GM23338 (cell line): ENCODE measurements around the gene KAZN. TPM values are rescaled to one million over a fixed set of nuclear protein-coding genes. Genes with fewer than 3 reads are reported as not detected.

Experiments used
- ATAC-seq: fragments of 200-7000 bp; cut with Tn5 transposase; 3 replicates; pipeline ENCODE4 v1.9.1; 2020
- DNase-seq: peaks from one replicate; pipeline ENCODE4 v3.0.0-alpha.2; 2015; ENCODE audit warnings: low spot score
- H2AFZ ChIP-seq: fragments of 200-600 bp; sonication (generic); 2 replicates; pipeline ENCODE4 v1.8.0; 2016; ENCODE audit warnings: antibody characterized with exemption, mild to moderate bottlenecking, moderate library complexity
- H3F3A ChIP-seq: fragments of 200-600 bp; sonication (generic); replicated peaks from 2 replicates; pipeline ENCODE4 v1.8.0; 2017; ENCODE audit warnings: antibody characterized with exemption, mixed run types, low read depth
- H3K27ac ChIP-seq: fragments of 200-600 bp; sonication (generic); 2 replicates; pipeline ENCODE4 v1.6.1; 2016; ENCODE audit warnings: low read depth
- H3K27me3 ChIP-seq: fragments of 200-600 bp; sonication (generic); 2 replicates; pipeline ENCODE4 v1.8.0; 2016; ENCODE audit warnings: mild to moderate bottlenecking, mixed run types, moderate library complexity; ENCODE audit not compliant: insufficient read depth
- H3K36me3 ChIP-seq: fragments of 200-600 bp; sonication (generic); 2 replicates; pipeline ENCODE4 v1.8.0; 2016; ENCODE audit warnings: mild to moderate bottlenecking; ENCODE audit not compliant: insufficient read depth
- H3K4me1 ChIP-seq: fragments of 200-600 bp; sonication (generic); 2 replicates; pipeline ENCODE4 v1.8.0; 2016; ENCODE audit warnings: mild to moderate bottlenecking, moderate library complexity; ENCODE audit not compliant: insufficient read depth
- H3K4me2 ChIP-seq: fragments of 200-600 bp; sonication (generic); 2 replicates; pipeline ENCODE4 v1.7.1; 2017; ENCODE audit warnings: mixed run types
- H3K4me3 ChIP-seq: fragments of 200-600 bp; sonication (generic); 2 replicates; pipeline ENCODE4 v1.6.1; 2016; ENCODE audit warnings: mixed run types
- H3K79me2 ChIP-seq: fragments of 200-600 bp; sonication (generic); replicated peaks from 2 replicates; pipeline ENCODE4 v1.8.0; 2017; ENCODE audit warnings: mild to moderate bottlenecking; ENCODE audit not compliant: insufficient read depth
- H3K9me2 ChIP-seq: fragments of 200-600 bp; sonication (generic); 2 replicates; pipeline ENCODE4 v1.8.0; 2017; ENCODE audit not compliant: insufficient read depth
- H4K20me1 ChIP-seq: fragments of 200-600 bp; sonication (generic); replicated peaks from 2 replicates; pipeline ENCODE4 v1.8.0; 2017; ENCODE audit warnings: mild to moderate bottlenecking; ENCODE audit not compliant: insufficient read depth
- H3K27ac Mint-ChIP-seq: 2 replicates; pipeline ENCODE4 v1.8.0; 2020; ENCODE audit warnings: inconsistent platforms, mild to moderate bottlenecking, moderate library complexity, mixed read lengths
- H3K27me3 Mint-ChIP-seq: 3 replicates; pipeline ENCODE4 v1.8.0; 2022; ENCODE audit warnings: low read depth, mild to moderate bottlenecking, moderate library complexity, mixed read lengths, inconsistent platforms; ENCODE audit not compliant: insufficient read depth, poor library complexity
- H3K36me3 Mint-ChIP-seq: 3 replicates; pipeline ENCODE4 v1.8.0; 2021; ENCODE audit warnings: low read depth, mild to moderate bottlenecking, inconsistent platforms, moderate library complexity, mixed read lengths
- H3K4me1 Mint-ChIP-seq: 3 replicates; pipeline ENCODE4 v1.8.0; 2020; ENCODE audit warnings: mild to moderate bottlenecking, inconsistent platforms, mixed read lengths
- H3K4me3 Mint-ChIP-seq: 3 replicates; pipeline ENCODE4 v1.8.0; 2021; ENCODE audit warnings: moderate library complexity, mild to moderate bottlenecking, inconsistent platforms, mixed read lengths
- H3K9me3 Mint-ChIP-seq: 3 replicates; pipeline ENCODE4 v1.8.0; 2020; ENCODE audit warnings: moderate library complexity, mild to moderate bottlenecking, inconsistent platforms, mixed read lengths
- CREB1 ChIP-seq: fragments of 250-450 bp; sonication (Bioruptor Pico); IDR thresholded peaks from 2 replicates; pipeline ENCODE4 v1.5.0; 2020; ENCODE audit warnings: low read depth, mild to moderate bottlenecking, moderate library complexity
- ETS1 ChIP-seq: IDR thresholded peaks from 2 replicates; pipeline ENCODE4 v1.6.1; 2016; ENCODE audit warnings: antibody characterized with exemption
- EZH2 ChIP-seq: fragments of 200-600 bp; sonication (generic); IDR thresholded peaks from one replicate; pipeline ENCODE4 v1.8.0; 2017; ENCODE audit warnings: antibody characterized with exemption, mild to moderate bottlenecking, low read depth; ENCODE audit not compliant: unreplicated experiment
- EZH2phosphoT487 ChIP-seq: fragments of 200-600 bp; sonication (generic); IDR thresholded peaks from one replicate; pipeline ENCODE4 v1.8.1; 2018; ENCODE audit warnings: antibody characterized with exemption; ENCODE audit not compliant: unreplicated experiment
- JUNB ChIP-seq: IDR thresholded peaks from one replicate; pipeline ENCODE4 v1.6.1; 2016; ENCODE audit warnings: antibody characterized with exemption; ENCODE audit not compliant: unreplicated experiment
- NANOG ChIP-seq: IDR thresholded peaks from 2 replicates; pipeline ENCODE4 v1.6.1; 2016; ENCODE audit warnings: antibody characterized with exemption, borderline replicate concordance
- POLR2AphosphoS5 ChIP-seq: IDR thresholded peaks from 2 replicates; pipeline ENCODE4 v1.6.1; 2016; ENCODE audit warnings: antibody characterized with exemption, low read depth
- ZNF114 ChIP-seq: fragments of 250-450 bp; sonication (Bioruptor Pico); IDR thresholded peaks from 2 replicates; pipeline ENCODE4 v1.5.0; 2020; ENCODE audit warnings: mild to moderate bottlenecking, moderate library complexity
- polyA plus RNA-seq: library from polyadenylated mRNA; unstranded; fragments of >200 nt; fragmentation: Nextera tagmentation; extraction: Ambion mirVana; gene quantifications from 2 replicates; pipeline ENCODE4 v1.2.1, GENCODE V29; 2016
- total RNA-seq: library from RNA; depleted of rRNA; stranded (reverse); fragments of >200 nt; shearing (Covaris generic); gene quantifications from 2 replicates; pipeline ENCODE4 v1.2.3, GENCODE V29; 2014
- TF ChIP-seq, protein P1 (sequence below): fragments of 250-450 bp; sonication (Bioruptor Pico); IDR thresholded peaks from 2 replicates; pipeline ENCODE4 v1.5.0; 2020; ENCODE audit warnings: mild to moderate bottlenecking, moderate library complexity
- TF ChIP-seq, protein P2 (sequence below): IDR thresholded peaks from one replicate; pipeline ENCODE4 v1.6.1; 2018; ENCODE audit warnings: antibody characterized with exemption; ENCODE audit not compliant: unreplicated experiment

KAZN gene
- total and polyA plus RNA-seq, 2 experiments from 2014 or later: 9.9 to 15.0 TPM

DNA sequence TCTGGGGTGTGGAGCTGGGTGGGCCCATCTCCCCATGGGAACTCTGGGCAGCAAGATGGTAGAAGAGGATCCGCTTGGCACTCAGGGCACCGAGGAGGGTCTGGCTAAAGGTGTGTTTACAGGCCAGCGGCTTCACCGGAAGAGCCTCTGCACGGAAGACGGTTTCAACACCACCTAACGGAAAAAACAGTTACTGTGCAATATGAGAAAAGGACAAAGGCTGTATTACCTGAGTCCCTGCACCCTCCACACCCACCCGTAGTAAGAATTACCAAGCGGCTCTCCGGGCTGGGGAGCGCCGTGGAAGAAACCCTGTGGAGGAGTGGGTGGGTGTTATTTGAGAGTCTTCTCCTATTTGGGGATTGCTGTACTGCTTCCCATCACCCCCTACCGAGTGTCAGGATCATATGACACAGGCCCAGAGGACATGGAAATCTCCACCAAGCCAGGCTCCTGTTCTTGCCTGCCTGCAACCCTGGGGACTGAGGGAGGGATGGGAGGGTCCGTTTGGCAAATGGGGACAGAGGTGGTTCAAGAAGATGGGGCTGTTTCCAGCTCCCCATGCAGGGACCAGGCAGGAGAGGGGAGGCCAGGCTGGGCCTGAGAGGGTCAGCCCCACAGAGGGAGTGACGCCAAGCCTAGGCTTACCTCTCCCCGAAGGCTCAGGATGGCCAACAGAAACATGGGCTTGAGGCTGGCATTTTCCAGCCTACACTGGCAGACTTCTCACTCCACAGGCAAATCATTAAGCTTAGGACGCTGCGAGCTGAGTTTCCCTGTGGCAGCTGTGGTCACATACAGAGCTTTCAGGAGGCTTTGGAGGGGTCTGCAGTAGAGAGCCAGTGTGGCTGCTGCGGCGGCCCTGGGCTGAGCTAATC, 351.6 kb downstream of the KAZN start:
- Histone ChIP-seq H4K20me1 (peaks cover 4% of the 10 kb centered on the region; the same call in 1 of the 2 replicates), H2AFZ (no peak overlapping the region), H3K4me3 (no peak overlapping the region), H3F3A (no peaks in the 10 kb centered on the region), H3K27ac (no peak overlapping the region), H3K36me3 (no peaks in the 10 kb centered on the region), H3K27me3 (no peaks in the 10 kb centered on the region), H3K4me1 (peaks cover 14% of the 10 kb centered on the region; the same call in 1 of the 2 replicates), H3K9me2 (0 out of 2 replicates have a peak, but pooled peaks cover 3% of the 10 kb centered on the region), H3K4me2 (peak overlapping the region; percentile 32; the same call in 1 of the 2 replicates), H3K79me2 (no peaks in the 10 kb centered on the region)
- Mint-ChIP-seq H3K4me3 (no peak overlapping the region), H3K27ac (peak overlapping the region; percentile 68), H3K9me3 (no peaks in the 10 kb centered on the region; the same call in 2 of the 3 replicates), H3K36me3 (no peaks in the 10 kb centered on the region), H3K4me1 (peaks cover 34% of the 10 kb centered on the region), H3K27me3 (peaks cover 11% of the 10 kb centered on the region)
- ATAC-seq: peak; percentile 62
- no peak for TF ChIP-seq CREB1 (CRISPR knock-in tag)
- no peak for TF ChIP-seq ETS1
- no peak for TF ChIP-seq EZH2
- no peak for TF ChIP-seq JUNB
- DNase-seq: no peak

DNA sequence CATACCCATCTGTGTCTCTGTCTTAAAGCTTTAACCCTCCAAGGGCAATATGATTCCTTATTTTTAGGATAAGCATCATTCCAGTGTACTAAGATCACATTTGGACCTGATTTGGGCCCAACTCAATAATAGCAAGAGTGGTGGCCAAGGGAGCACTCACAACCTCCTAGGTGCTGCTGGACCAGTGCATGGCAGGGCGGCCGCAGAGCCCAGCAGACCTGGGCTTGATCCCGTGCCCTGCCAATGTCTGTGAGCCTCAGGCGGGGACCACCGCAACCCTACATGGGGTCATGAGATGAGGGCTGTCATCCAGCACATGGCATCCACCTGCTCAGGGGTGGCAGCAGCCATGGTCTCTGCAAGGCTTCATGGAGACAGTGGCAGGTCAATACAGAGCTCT, 353.3 kb downstream of the KAZN start:
- Histone ChIP-seq H3K4me2 (no peak overlapping the region), H3K27ac (no peak overlapping the region), H3K4me1 (peaks cover 8% of the 10 kb centered on the region; the same call in 1 of the 2 replicates), H3K27me3 (no peaks in the 10 kb centered on the region), H3K79me2 (no peaks in the 10 kb centered on the region), H3F3A (no peaks in the 10 kb centered on the region), H3K36me3 (no peaks in the 10 kb centered on the region), H4K20me1 (no peaks in the 10 kb centered on the region; the same call in 1 of the 2 replicates), H3K4me3 (no peak overlapping the region), H3K9me2 (0 out of 2 replicates have a peak, but pooled peaks cover 3% of the 10 kb centered on the region), H2AFZ (no peak overlapping the region)
- H3K9me3 Mint-ChIP-seq: no peaks in the 10 kb centered on the region; the same call in 2 of the 3 replicates
- H3K27me3 Mint-ChIP-seq: peaks cover 13% of the 10 kb centered on the region
- no peak for ATAC-seq
- no peak overlapping the region for H3K4me3 Mint-ChIP-seq
- no peak overlapping the region for H3K27ac Mint-ChIP-seq
- peaks cover 20% of the 10 kb centered on the region for H3K4me1 Mint-ChIP-seq
- no peaks in the 10 kb centered on the region for H3K36me3 Mint-ChIP-seq
- no peak for DNase-seq
- TF ChIP-seq NANOG (no peak), POLR2AphosphoS5 (no peak), EZH2phosphoT487 (no peak), JUNB (no peak), EZH2 (no peak), ZNF114 (CRISPR knock-in tag) (no peak)
- TF ChIP-seq, protein P1, sequence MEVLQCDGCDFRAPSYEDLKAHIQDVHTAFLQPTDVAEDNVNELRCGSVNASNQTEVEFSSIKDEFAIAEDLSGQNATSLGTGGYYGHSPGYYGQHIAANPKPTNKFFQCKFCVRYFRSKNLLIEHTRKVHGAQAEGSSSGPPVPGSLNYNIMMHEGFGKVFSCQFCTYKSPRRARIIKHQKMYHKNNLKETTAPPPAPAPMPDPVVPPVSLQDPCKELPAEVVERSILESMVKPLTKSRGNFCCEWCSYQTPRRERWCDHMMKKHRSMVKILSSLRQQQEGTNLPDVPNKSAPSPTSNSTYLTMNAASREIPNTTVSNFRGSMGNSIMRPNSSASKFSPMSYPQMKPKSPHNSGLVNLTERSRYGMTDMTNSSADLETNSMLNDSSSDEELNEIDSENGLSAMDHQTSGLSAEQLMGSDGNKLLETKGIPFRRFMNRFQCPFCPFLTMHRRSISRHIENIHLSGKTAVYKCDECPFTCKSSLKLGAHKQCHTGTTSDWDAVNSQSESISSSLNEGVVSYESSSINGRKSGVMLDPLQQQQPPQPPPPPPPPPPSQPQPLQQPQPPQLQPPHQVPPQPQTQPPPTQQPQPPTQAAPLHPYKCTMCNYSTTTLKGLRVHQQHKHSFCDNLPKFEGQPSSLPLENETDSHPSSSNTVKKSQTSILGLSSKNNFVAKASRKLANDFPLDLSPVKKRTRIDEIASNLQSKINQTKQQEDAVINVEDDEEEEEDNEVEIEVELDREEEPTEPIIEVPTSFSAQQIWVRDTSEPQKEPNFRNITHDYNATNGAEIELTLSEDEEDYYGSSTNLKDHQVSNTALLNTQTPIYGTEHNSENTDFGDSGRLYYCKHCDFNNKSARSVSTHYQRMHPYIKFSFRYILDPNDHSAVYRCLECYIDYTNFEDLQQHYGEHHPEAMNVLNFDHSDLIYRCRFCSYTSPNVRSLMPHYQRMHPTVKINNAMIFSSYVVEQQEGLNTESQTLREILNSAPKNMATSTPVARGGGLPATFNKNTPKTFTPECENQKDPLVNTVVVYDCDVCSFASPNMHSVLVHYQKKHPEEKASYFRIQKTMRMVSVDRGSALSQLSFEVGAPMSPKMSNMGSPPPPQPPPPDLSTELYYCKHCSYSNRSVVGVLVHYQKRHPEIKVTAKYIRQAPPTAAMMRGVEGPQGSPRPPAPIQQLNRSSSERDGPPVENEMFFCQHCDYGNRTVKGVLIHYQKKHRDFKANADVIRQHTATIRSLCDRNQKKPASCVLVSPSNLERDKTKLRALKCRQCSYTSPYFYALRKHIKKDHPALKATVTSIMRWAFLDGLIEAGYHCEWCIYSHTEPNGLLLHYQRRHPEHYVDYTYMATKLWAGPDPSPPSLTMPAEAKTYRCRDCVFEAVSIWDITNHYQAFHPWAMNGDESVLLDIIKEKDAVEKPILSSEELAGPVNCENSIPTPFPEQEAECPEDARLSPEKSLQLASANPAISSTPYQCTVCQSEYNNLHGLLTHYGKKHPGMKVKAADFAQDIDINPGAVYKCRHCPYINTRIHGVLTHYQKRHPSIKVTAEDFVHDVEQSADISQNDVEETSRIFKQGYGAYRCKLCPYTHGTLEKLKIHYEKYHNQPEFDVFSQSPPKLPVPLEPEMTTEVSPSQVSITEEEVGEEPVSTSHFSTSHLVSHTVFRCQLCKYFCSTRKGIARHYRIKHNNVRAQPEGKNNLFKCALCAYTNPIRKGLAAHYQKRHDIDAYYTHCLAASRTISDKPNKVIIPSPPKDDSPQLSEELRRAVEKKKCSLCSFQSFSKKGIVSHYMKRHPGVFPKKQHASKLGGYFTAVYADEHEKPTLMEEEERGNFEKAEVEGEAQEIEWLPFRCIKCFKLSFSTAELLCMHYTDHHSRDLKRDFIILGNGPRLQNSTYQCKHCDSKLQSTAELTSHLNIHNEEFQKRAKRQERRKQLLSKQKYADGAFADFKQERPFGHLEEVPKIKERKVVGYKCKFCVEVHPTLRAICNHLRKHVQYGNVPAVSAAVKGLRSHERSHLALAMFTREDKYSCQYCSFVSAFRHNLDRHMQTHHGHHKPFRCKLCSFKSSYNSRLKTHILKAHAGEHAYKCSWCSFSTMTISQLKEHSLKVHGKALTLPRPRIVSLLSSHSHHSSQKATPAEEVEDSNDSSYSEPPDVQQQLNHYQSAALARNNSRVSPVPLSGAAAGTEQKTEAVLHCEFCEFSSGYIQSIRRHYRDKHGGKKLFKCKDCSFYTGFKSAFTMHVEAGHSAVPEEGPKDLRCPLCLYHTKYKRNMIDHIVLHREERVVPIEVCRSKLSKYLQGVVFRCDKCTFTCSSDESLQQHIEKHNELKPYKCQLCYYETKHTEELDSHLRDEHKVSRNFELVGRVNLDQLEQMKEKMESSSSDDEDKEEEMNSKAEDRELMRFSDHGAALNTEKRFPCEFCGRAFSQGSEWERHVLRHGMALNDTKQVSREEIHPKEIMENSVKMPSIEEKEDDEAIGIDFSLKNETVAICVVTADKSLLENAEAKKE (CRISPR knock-in tag): no peak
- TF ChIP-seq, protein P2, sequence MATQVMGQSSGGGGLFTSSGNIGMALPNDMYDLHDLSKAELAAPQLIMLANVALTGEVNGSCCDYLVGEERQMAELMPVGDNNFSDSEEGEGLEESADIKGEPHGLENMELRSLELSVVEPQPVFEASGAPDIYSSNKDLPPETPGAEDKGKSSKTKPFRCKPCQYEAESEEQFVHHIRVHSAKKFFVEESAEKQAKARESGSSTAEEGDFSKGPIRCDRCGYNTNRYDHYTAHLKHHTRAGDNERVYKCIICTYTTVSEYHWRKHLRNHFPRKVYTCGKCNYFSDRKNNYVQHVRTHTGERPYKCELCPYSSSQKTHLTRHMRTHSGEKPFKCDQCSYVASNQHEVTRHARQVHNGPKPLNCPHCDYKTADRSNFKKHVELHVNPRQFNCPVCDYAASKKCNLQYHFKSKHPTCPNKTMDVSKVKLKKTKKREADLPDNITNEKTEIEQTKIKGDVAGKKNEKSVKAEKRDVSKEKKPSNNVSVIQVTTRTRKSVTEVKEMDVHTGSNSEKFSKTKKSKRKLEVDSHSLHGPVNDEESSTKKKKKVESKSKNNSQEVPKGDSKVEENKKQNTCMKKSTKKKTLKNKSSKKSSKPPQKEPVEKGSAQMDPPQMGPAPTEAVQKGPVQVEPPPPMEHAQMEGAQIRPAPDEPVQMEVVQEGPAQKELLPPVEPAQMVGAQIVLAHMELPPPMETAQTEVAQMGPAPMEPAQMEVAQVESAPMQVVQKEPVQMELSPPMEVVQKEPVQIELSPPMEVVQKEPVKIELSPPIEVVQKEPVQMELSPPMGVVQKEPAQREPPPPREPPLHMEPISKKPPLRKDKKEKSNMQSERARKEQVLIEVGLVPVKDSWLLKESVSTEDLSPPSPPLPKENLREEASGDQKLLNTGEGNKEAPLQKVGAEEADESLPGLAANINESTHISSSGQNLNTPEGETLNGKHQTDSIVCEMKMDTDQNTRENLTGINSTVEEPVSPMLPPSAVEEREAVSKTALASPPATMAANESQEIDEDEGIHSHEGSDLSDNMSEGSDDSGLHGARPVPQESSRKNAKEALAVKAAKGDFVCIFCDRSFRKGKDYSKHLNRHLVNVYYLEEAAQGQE: no peak
